SK-N-SH treated with all-trans-retinoic acid at 6 μM for 48 hours (cell line): ENCODE measurements around the gene DHX16.

ENCODE experiments used
- ARNTL ChIP-seq: fragments of 450-650 bp; formaldehyde crosslinking; IDR thresholded peaks from 2 replicates; pipeline ENCODE4 v1.5.0; 2020; ENCODE audit warnings: low read depth, mild to moderate bottlenecking, moderate library complexity, borderline replicate concordance
- ISL1 ChIP-seq: fragments of 250-450 bp; sonication (Bioruptor Pico); IDR thresholded peaks from 2 replicates; pipeline ENCODE4 v2.1.2; 2022; ENCODE audit warnings: mild to moderate bottlenecking, moderate library complexity
- TCF4 ChIP-seq: fragments of 250-450 bp; sonication (Bioruptor Pico); IDR thresholded peaks from 2 replicates; pipeline ENCODE4 v1.8.0; 2021; ENCODE audit warnings: mild to moderate bottlenecking, moderate library complexity, borderline replicate concordance
- TOX ChIP-seq: fragments of 250-450 bp; sonication (Bioruptor Pico); IDR thresholded peaks from 2 replicates; pipeline ENCODE4 v1.8.0; 2021; ENCODE audit warnings: mild to moderate bottlenecking, moderate library complexity, borderline replicate concordance
- ZC3H10 ChIP-seq: fragments of 250-450 bp; sonication (Bioruptor Pico); IDR thresholded peaks from 2 replicates; pipeline ENCODE4 v1.5.1; 2021; ENCODE audit warnings: mild to moderate bottlenecking, moderate library complexity
- ZFP3 ChIP-seq: fragments of 250-450 bp; sonication (Bioruptor Pico); IDR thresholded peaks from 2 replicates; pipeline ENCODE4 v1.5.0; 2020; ENCODE audit warnings: mild to moderate bottlenecking, moderate library complexity
- ZFP30 ChIP-seq: fragments of 450-650 bp; formaldehyde crosslinking; IDR thresholded peaks from 2 replicates; pipeline ENCODE4 v1.5.0; 2022; ENCODE audit warnings: mild to moderate bottlenecking, moderate library complexity

DNA sequence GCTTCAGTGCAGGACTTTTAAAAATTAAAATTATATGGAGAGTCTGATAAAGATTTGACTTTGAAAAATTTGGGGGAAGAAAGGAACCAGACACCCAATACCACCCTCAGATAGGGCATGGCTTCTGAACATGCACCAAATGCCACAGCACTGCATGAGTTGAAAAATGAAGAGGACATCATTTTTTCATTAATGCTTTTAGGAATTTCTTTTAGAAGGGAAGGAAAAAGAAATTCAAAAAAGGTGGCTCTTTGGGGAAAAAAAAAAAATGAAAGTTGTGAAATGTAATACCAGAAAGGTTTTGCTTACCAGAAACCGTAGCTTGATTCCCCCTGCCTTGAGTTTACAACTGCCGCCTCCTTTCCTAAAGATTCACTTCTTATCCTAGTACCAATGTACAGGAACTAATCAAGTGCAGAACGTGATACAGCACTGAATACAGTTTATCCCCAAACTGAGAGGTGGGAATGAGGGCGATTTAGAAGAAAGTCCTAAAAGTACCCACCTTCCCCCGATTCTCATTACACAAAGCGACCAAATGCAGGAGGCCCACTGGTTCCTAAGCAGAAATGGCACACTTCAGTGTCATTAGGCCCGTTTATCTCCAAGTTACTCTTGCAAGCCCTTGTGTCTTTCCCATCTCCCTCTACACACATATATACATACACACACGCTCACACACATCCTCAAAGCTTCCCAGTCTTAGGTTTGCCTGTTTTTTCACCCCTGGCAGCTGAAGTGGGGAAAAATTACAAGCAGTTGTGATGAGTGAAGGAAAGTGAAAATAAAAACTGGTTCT, 58.6 kb downstream of the DHX16 start:
- TF ChIP-seq ZC3H10 (CRISPR knock-in tag), result no peak
- TF ChIP-seq ISL1, result no peak
- no peak for TF ChIP-seq ZFP3 (CRISPR knock-in tag)
- no peak for TF ChIP-seq ZFP30 (CRISPR knock-in tag)
- no peak for TF ChIP-seq TOX (CRISPR knock-in tag)
- TF ChIP-seq ARNTL (CRISPR knock-in tag), result no peak
- no peak for TF ChIP-seq TCF4 (CRISPR knock-in tag)
